Left renal pelvis (tissue), 4 donors: ENCODE results near the gene SUPT5H. TPM values are rescaled to one million over a fixed set of nuclear protein-coding genes. Genes with fewer than 3 reads are reported as not detected.
"Not testable (repeated sequence)": the region's sequence is repeated elsewhere in the genome, so short reads cannot be mapped to it uniquely, and the experiment has no call there.

Experiments used
- DNase-seq, 4 donors: peaks; one replicate each; pipeline ENCODE4 v3.0.0-alpha.2; 2013; ENCODE audit warnings: low read depth in 4 of 4, low spot score in 3 of 4
- polyA plus RNA-seq, 4 donors: library from polyadenylated mRNA; unstranded; fragments of 120-200 nt; gene quantifications; one replicate each; pipeline ENCODE4 v1.2.1, GENCODE V29; 2013; ENCODE audit not compliant: insufficient read length in 4 of 4

Gene SUPT5H
- polyA plus RNA-seq, 4 donors: 112 to 158 (median 132) TPM

DNA sequence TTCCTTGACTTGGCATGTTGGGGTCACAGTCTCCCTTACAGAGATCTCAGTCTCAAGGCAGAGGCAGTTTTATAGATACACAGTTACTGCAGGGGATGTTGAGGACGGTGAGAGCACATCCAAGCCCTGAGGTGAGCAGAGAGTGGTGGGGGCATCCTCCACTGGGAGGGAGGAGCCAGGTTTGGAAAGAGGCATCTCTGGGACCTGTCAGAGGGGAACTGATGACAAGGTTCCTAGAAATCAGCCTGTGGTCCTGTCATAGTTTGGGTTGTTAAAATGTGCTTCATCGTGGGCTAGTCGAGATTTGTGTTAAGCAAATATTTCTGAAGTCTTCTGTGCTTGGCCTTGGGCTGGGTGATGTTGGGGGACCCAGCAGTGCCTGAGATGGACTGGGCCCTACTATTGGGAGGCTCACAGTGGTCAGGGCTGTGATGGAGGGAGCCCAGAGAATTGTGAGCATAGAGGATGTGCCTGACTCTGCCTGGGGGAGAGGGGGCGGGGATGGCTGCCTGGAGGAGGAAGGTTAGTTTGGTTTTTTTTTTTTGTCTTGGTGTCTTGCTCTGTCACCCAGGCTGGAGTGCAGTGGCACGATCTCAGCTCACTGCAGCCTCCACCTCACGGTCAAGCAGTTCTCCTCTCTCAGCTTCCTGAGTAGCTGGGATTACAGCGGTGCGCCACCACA lies 3.9 kb downstream of the SUPT5H start:
- no peak for DNase-seq

DNA sequence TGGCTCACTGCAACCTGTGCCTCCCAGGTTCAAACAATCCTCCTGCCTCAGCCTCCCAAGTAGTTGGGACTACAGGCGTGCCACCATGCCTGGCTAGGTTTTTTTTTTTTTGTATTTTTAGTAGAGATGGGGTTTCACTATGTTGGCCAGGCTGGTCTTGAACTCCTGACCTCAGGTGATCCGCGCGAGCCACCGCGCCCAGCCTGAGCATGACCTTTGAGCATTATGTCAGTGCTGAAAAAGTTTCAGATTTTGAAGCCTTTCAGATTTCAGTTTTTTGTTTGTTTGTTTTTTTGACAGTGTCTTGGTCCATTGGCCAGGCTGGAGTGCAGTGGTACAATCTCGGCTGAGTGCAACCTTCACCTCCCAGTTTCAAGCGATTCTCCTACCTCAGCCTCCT lies 5.9 kb downstream of the SUPT5H start:
- DNase-seq: not testable (repeated sequence)

GRCh38 chr19:39463403-39463802 lies 18.0 kb downstream of the SUPT5H start:
- no peak for DNase-seq

DNA sequence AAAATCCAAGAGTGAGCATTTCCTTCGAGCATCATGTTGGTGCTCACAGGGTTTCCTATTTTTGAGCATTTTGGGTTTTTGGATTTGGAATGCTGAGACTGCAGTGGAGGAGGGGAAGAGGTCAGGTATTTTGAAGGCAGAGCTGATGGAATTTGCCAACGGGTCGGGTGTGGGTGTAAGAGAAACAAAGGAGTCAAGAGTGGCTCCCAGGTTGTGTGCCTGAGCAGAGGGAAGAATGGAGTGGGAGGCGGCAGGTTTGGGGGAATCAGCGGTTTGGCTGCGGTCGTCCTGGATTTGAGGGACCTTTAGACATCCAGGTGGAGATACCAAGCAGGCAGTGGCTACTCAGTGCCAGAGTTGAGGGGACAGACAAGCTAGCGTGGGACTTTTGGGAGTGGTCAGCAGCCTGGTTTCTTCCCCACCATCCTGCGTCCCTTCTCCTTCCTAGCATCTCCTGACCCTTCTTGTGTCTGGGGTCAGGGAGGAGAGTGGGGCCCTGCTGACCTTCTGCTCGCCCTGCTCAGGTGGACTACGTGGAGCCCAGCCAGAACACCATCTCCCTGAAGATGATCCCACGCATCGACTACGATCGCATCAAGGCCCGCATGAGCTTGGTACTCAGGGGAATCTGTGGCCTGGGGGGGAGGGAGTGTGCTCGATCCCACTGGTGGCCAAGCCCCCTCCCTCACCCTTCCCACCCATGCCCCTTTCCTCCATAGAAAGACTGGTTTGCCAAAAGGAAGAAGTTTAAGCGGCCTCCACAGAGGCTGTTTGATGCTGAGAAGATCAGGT lies 20.8 kb downstream of the SUPT5H start:
- no peak for DNase-seq

DNA sequence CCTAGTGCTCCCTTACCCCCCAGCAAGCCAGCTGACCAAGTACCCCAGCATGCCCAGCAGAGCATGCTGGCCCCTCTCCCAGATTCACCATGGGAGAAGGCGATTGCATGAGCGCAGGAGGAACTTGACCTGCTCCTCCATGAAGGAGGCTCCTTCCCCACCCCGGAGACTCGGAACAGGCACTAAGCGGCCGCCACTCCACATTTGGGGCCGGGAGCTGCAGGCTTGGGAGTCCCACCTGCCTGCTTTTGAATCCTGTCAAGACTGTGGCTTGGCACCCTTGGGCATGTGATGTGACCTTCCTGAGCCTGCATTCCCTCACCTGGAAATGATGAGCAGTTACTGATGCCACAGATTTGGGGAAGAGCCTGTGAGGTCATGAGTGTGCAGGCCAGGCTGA lies 22.6 kb downstream of the SUPT5H start:
- DNase-seq: no peak

DNA sequence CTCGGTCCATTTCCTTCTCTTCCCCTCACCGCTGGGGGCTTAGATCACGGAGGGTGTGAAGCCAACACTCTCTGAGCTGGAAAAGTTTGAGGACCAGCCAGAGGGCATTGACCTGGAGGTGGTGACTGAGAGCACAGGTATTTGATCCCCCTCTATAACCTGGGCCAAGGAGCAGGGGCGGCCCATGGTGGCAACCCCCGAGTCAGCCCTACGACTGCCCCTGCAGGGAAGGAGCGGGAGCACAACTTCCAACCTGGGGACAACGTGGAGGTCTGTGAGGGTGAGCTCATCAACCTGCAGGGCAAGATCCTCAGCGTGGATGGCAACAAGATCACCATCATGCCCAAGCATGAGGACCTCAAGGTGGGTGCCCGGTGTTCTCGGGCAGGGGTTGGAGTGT lies 23.7 kb downstream of the SUPT5H start:
- no peak for DNase-seq

DNA sequence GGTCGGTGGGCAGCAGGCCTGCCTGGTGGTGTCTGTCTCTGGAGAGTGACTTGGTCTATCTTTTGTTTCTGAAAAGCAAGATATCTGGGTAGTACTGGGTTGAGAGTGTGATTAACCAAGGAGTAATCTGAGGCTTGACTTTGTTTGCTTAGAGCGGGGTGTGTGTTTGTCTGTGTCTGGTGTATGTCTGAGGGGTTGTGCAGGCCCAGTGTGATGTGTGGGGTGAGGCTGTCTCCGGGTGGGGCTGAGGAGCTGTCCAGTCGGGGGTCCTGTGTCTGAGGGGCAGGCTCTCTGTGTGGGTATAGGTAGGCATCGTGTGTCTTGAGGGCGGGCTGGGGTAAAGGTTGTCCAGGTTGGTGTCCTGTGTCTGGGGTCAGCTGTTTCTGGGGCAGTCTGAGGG lies 24.2 kb downstream of the SUPT5H start:
- DNase-seq: no peak

DNA sequence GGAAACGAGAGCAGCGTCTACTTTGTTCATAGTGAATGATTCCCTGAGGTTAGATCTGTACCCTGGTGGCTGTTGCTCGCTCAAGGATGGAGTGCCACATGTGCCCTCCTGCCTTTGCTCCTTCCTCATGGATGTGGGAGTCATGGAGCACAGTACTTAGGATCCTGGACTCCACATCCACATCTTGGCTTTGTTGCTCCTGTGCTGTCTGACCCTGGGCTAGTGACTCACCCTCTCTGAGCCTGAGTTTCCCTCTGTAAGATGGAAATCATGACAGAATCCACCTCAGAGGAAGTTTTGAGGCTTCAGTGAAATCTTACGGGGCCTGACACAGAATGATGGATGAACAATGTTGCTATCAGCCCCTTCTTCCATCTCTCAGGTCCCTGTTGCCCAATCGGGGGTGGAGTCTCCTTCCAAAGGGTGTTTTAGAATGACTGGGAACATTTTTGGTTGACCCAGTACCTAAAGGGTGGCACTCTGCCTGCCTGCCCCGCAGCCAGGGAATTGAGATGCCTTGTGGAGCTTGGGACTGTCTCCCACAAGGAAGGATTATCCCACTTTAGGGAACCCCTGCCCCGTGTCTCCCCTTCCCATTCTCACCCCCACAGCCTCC lies 25.4 kb downstream of the SUPT5H start:
- no peak for DNase-seq

DNA sequence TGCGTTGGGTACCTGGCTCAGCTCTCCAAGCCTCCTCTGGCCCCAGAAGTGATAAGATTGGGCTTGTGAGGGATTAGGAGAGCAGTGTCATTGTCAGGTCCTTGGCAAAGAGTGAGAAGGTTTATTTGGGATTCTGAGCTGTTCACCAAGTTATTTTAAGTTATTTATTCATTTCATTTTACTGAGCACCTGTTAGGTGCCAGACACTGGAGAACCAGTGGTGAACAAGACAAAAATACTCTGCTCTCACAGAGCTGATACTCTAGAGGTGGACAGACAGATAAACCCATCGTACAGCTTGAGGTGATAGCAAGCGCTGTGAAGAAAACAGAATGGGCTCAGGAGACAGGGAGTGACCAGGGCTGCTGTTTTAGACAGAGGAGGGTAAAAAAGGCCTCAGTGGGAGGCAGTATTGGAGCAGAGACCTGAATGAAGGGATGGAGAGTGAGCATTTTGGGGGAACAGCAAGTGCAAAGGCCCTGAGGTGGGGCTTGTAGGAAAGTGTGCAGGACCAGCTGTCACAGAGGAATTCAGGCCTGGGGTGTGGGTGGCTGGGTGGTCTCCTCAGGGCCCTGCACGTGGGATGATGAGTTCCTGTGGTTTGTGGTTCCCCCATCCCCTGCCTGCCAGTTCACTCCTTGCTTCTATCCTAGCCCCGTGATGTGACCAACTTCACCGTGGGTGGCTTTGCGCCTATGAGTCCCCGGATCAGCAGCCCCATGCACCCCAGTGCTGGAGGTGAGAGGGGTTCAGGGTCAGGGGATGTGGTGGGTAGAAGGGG lies 26.6 kb downstream of the SUPT5H start:
- DNase-seq: no peak

GRCh38 chr19:39472746-39473442 lies 27.5 kb downstream of the SUPT5H start:
- no peak for DNase-seq

DNA sequence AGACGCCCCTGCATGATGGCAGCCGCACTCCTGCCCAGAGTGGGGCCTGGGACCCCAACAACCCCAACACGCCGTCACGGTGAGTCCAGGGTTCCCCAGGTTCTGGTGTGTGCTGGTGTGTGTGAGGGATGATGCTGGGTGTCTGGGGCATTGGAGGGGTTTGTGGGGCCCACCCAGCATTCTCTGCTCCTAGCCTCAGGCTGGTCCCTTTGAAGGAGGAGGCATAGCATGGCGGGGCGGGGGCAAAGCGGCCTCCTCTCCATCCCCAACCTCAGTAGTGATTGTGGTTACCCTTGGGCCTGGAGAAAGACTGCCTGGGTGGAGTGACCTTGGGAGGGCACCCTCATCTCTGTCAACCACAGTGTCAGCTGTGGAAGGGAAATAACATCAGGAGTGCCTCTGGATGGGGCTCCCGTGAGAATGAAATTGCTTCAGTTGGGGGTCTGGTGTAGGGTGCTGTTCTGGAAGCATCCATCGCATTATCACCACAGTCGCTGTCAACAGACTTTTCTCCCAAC lies 28.1 kb downstream of the SUPT5H start:
- DNase-seq: no peak

- peak in 1 of 4 donors; percentile 16 for DNase-seq
Observed at GRCh38 chr19:39474139-39474620, 28.8 kb downstream of the SUPT5H start.

GRCh38 chr19:39475748-39476147 lies 30.4 kb downstream of the SUPT5H start:
- DNase-seq: no peak

DNA sequence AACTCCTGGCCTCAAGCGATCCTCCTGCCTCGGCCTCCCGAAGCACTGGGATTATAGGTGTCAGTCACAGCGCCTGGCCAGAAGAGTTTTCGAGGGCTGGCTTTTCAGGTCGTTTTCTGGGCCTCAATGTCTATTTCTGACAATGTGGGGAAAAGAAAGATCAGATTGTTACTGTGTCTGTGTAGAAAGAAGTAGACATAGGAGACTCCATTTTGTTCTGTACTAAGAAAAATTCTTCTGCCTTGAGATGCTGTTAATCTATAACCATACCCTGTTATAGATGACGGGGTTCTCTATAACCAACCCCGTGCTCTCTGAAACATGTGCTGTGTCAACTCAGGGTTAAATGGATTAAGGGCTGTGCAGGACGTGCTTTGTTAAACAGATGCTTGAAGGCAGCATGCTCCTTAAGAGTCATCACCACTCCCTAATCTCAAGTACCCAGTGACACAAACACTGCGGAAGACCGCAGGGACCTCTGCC lies 34.0 kb downstream of the SUPT5H start:
- DNase-seq: not testable (repeated sequence)

DNA sequence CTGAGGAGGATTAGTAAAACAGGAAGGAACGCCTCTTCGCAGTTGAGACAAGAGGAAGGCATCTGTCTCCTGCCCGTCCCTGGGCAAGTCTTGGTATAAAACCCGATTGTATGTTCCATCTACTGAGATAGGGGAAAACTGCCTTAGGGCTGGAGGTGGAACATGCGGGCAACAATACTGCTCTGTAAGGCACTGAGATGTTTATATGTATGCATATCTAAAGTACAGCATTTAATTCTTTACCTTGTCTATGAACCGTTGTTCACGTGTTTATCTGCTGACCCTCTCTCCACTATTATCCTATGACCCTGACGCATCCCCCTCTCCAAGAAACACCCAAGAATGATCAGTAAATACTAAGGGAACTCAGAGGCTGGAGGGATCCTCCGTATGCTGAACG lies 34.5 kb downstream of the SUPT5H start:
- no peak for DNase-seq

- DNase-seq: peak; percentile 81 to 90 (median 86)
Observed at GRCh38 chr19:39480337-39481228, 35.2 kb downstream of the SUPT5H start, which contains the start of gene TIMM50. TSS of gene TIMM50 (plus strand) at chr19:39480838. CDS start at chr19:39480854, 16 bp downstream.

DNA sequence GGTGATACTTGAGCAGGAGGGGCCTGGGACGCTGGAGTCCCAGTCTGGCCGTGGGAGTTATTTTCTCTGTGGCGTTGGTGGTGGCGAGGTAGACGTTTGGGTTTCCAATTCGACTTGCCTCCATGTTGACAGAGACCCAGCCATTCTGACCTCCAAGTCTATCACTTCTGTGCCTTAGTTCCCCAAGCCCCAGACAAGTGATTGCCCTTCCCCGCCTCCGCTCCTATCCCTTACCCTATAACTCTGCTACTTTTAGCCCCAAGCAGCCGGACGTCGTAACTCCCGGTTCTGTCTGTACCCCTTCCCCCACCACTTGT lies 35.8 kb downstream of the SUPT5H start:
- no peak for DNase-seq

GRCh38 chr19:39481676-39482075 lies 36.3 kb downstream of the SUPT5H start:
- DNase-seq: no peak

- no peak for DNase-seq
Observed at GRCh38 chr19:39483141-39483540, 37.8 kb downstream of the SUPT5H start.
